Forelimb muscle (tissue), 1 donor: ENCODE results near the gene TWIST1. TPM values are rescaled to one million over a fixed set of nuclear protein-coding genes. Genes with fewer than 3 reads are reported as not detected.

ENCODE experiments used
- DNase-seq: peaks from one replicate; pipeline ENCODE4 v3.0.0-alpha.2; 2013; ENCODE audit warnings: low read depth
- polyA plus RNA-seq: library from polyadenylated mRNA; unstranded; fragments of 120-200 nt; gene quantifications from one replicate; pipeline ENCODE4 v1.2.1, GENCODE V29; 2013; ENCODE audit not compliant: insufficient read length

Gene TWIST1
- polyA plus RNA-seq, 1 donor, result 4.8 TPM

GRCh38 chr7:19097165-19098055, 20.0 kb downstream of the TWIST1 start:
- no peak for DNase-seq

GRCh38 chr7:19095353-19095860, 22.0 kb downstream of the TWIST1 start:
- no peak for DNase-seq

GRCh38 chr7:19094598-19095352, 22.7 kb downstream of the TWIST1 start:
- DNase-seq, result no peak

- no peak for DNase-seq
These were observed 23.3 kb downstream of the TWIST1 start for GRCh38 chr7:19094138-19094537.

- no peak for DNase-seq
These were observed 25.8 kb downstream of the TWIST1 start for GRCh38 chr7:19091550-19092200.

- no peak for DNase-seq
These were observed 26.9 kb downstream of the TWIST1 start for GRCh38 chr7:19090526-19090925.

GRCh38 chr7:19089797-19090196, 27.6 kb downstream of the TWIST1 start:
- DNase-seq, result no peak

GRCh38 chr7:19089378-19089777, 28.1 kb downstream of the TWIST1 start:
- DNase-seq, result no peak

GRCh38 chr7:19080093-19080492, 37.3 kb downstream of the TWIST1 start:
- DNase-seq, result no peak

GRCh38 chr7:19079066-19079465, 38.4 kb downstream of the TWIST1 start:
- no peak for DNase-seq

- DNase-seq, result no peak
These were observed 47.6 kb downstream of the TWIST1 start for GRCh38 chr7:19069842-19070241.

- no peak for DNase-seq
These were observed 51.3 kb downstream of the TWIST1 start for GRCh38 chr7:19066170-19066569.

Other genes starting within 250 kb of the TWIST1 start
- not detected for gene FERD3L, start 27.8 kb upstream of the TWIST1 start, polyA plus RNA-seq